Measurements from ENCODE around the gene RFX5. TPM values are rescaled to one million over a fixed set of nuclear protein-coding genes. Genes with fewer than 3 reads are reported as not detected.

Gene RFX5
- total and polyA plus RNA-seq, 2 donors (not counting 1 experiment from before 2014, with no cell fraction given): 181 to 207 TPM

DNA sequence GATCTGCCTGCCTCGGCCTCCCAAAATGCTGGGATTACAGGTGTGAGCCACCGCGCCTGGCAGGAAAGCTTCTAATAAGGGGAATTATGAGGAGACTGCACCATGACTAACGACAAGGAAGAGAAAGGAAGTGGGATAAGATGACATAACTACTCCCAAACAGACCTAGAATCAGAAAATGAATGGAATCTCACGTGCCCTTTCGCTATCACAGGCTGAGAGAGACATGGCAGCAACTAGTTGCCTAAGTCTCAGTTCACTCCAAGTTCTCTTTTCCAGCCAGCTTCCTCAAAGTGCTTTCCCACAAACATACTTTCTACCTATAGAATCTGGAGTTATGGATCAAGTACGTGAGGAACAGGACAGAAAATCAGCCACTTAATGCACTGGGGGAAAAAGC is 21.8 kb downstream of the RFX5 start:
- H3K9ac ChIP-seq (ENCODE audit: low read length): no peak overlapping the region
- peaks cover 53% of the 10 kb centered on the region for H3K4me1 Mint-ChIP-seq

More for the DNA sequence above, 21.8 kb downstream of the RFX5 start:
- intact Hi-C loops (cut with micrococcal nuclease): loop anchor here (5.0 kb wide), 2 partner anchors 128 to 132 kb away; partner anchors contain the start of genes PIP5K1A and POGZ
- H3K4me3 Mint-ChIP-seq: peak overlapping the region; percentile 93
- H3K27me3 ChIP-seq (replicated peaks in 1 of 4; ENCODE audit: control extremely low read depth in 1 of 4, control insufficient read depth in 3 of 4, insufficient read depth in 4 of 4, low read length in 3 of 4): no peaks in the 10 kb centered on the region
- ATAC-seq (ENCODE audit: low read depth) (no peak), DNase-seq (no peak)
- no peaks in the 10 kb centered on the region for H3K9me3 ChIP-seq (ENCODE audit: control extremely low read depth in 1 of 3, control insufficient read depth in 2 of 3, insufficient read depth in 1 of 3, low read length in 2 of 3)
- peaks cover 13% of the 10 kb centered on the region for H4K20me1 ChIP-seq (ENCODE audit: control insufficient read depth, insufficient read depth, low read length, poor library complexity, severe bottlenecking)
- H3K4me2 ChIP-seq (replicated peaks; ENCODE audit: low read depth, low read length, poor library complexity, severe bottlenecking): no peak overlapping the region
- no peaks in the 10 kb centered on the region for H3K9me3 Mint-ChIP-seq (ENCODE audit: insufficient read depth)
- peaks cover 4 to 39% of the 10 kb centered on the region in 2 experiments for H3K36me3 ChIP-seq (replicated peaks in 1 of 2; ENCODE audit: control extremely low read depth in 1 of 2, control insufficient read depth in 1 of 2, extremely low read depth in 1 of 2, insufficient read depth in 2 of 2, low read length in 1 of 2)
- TF ChIP-seq CTCF (IDR thresholded peaks at IDR 0.05) (no peak), EZH2 (IDR thresholded peaks at IDR 0.05; ENCODE audit: borderline replicate concordance, insufficient read depth, low read depth, low read length, poor library complexity, severe bottlenecking) (no peak)
- H3K27me3 Mint-ChIP-seq: no peaks in the 10 kb centered on the region
- CTCF ChIA-PET: interaction anchor here (0.9 to 10.0 kb wide), 4 partner anchors 10 to 28 kb away, joined by 3 to 148 read pairs (median 8); no protein-coding TSS in a partner anchor
- peak overlapping the region; percentile 96 for H3K27ac Mint-ChIP-seq
- H2AFZ ChIP-seq (ENCODE audit: insufficient read depth, low read depth, low read length, poor library complexity, severe bottlenecking): no peak overlapping the region
- H3K4me3 ChIP-seq (ENCODE audit: control extremely low read depth in 1 of 5, extremely low read depth in 1 of 5, insufficient read depth in 1 of 5, low read depth in 2 of 5, low read length in 4 of 5): no peak overlapping the region
- peaks cover 88% of the 10 kb centered on the region for H3K79me2 ChIP-seq (ENCODE audit: control insufficient read depth, insufficient read depth, low read length)
- peaks cover 21 to 26% of the 10 kb centered on the region in 2 donors for H3K4me1 ChIP-seq (ENCODE audit: control insufficient read depth in 2 of 2, insufficient read depth in 2 of 2, low read length in 2 of 2)
- 95% methylated on average over 4 of the region's 7 CpGs for WGBS (ENCODE audit: insufficient coverage)
- H3K27ac ChIP-seq (ENCODE audit: low read length in 2 of 2): peak overlapping the region; percentile 3 to 87
- POLR2A ChIA-PET: interaction anchor here (0.7 to 0.9 kb wide), 2 partner anchors 42 to 47 kb away, joined by 3 to 4 read pairs; partner anchors contain the start of gene SELENBP1

All from B cell (primary cell).